GM06990 (cell line): ENCODE results near the gene SPACA5B.
"Not testable (repeated sequence)": the region's sequence is repeated elsewhere in the genome, so short reads cannot be mapped to it uniquely, and the experiment has no call there.

Experiments used
- DNase-seq: peaks from one replicate; pipeline ENCODE4 v3.0.0-alpha.2; 2011; ENCODE audit not compliant: insufficient read length; ENCODE audit errors: extremely low read depth
- H3K27me3 ChIP-seq: replicated peaks from 2 replicates; pipeline ENCODE4 v1.6.0; 2011; ENCODE audit warnings: low read length; ENCODE audit not compliant: control insufficient read depth, insufficient read depth
- H3K36me3 ChIP-seq: 2 replicates; pipeline ENCODE4 v1.5.1; 2011; ENCODE audit warnings: low read length; ENCODE audit not compliant: control insufficient read depth, insufficient read depth
- H3K4me3 ChIP-seq: replicated peaks from 2 replicates; pipeline ENCODE4 v1.5.1; 2011; ENCODE audit warnings: low read depth, mild to moderate bottlenecking, control low read depth, low read length
- CTCF ChIP-seq: IDR thresholded peaks from 2 replicates; pipeline ENCODE4 v1.5.1; 2011; ENCODE audit warnings: low read length, control low read depth, mild to moderate bottlenecking, inconsistent platforms; ENCODE audit not compliant: insufficient read depth, poor library complexity, severe bottlenecking

The SPACA5B gene

DNA sequence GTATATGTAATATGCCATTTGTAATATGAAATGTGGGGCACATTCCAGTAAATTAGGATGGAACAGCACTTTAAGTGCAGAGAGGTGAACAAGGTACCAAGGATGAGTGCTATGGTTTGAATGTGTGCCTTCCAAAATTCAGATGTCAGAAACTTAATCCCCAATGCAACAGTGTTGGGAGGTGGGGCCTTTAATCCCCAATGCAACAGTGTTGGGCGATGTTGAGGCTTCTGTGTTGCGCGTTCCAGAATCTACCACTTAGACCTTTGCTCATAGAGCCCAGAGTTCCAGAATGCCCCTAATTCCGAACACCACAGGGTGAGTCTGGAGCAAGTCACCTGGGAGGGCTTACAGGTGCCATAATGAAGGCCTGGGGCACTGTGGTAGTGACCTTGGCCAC is at the start of gene SPACA5B:
Gene SPACA5B (plus strand): TSS at position 301 of the 400 bp plus-strand sequence. CDS start 62 bp downstream, at position 363.
- not testable (repeated sequence) for H3K27me3 ChIP-seq, H3K4me3 ChIP-seq, H3K36me3 ChIP-seq, DNase-seq

DNA sequence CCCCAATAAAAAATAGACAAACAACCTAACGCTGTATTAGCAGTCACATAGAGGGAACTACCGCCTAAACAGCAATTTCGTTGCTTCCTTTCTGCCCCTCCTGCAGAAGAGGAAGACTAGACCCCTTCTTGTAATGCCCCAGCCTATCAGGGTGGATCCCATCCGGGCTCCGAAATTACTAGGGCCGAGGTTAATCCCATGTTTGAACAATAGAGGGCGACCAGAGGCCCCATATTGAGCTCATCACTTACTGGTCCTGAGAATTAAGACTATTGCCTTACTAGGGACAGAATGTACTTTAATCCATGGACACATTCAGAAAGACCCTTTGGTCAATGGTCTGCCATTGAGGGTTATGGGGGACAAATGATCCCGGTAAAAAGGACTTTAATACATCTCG is 47.2 kb upstream of the SPACA5B start:
- no peak for DNase-seq
- H3K4me3 ChIP-seq: no peak overlapping the region
- no peaks in the 10 kb centered on the region for H3K36me3 ChIP-seq
- TF ChIP-seq CTCF: peak; percentile 61
- H3K27me3 ChIP-seq: no peaks in the 10 kb centered on the region

DNA sequence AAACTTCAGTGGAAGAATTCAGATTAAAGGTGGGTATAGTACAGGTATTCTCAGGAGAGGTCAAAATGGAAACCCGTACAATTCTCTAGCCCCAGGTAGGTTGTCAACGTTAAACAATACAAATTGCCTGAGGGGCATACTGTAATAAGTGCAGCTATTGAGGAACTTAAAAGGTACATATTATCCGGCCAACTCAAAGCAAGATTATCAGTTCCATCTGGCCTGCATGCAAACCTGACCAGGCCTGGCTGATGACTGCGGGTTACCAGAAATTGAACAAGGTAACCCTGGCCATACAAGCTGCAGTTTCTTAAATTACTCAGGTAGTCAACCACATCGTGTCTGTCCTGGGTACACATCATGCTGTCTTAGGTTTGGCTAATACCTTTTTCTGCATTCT is 46.7 kb upstream of the SPACA5B start:
- no peak for DNase-seq
- TF ChIP-seq CTCF: no peak
- Histone ChIP-seq H3K27me3 (no peaks in the 10 kb centered on the region), H3K4me3 (no peak overlapping the region), H3K36me3 (no peaks in the 10 kb centered on the region)

- no peak for DNase-seq
- TF ChIP-seq CTCF: no peak
- H3K36me3 ChIP-seq: no peaks in the 10 kb centered on the region
Measured at GRCh38 chrX:48086082-48086481, 44.3 kb upstream of the SPACA5B start.

DNA sequence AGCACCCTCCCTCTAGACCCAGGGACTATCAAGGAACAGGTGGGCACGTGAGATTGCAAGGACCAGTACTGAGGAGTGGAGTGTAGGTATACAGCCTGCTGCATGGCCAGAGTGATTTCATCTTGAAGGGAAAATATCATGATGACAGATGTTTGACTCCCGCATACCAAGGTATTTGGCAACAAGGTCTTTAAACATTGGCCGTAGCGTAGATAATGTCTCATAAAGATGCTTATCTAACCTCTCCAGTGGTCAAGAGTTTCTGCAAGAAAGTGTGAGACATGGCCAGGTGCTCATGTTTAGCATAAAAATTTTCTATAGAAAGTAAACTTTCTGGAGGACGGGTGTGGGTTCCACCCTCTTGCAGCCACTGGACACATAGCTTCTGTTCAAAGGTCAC is 40.3 kb upstream of the SPACA5B start:
- Histone ChIP-seq H3K27me3 (no peaks in the 10 kb centered on the region), H3K36me3 (no peaks in the 10 kb centered on the region), H3K4me3 (no peak overlapping the region)
- no peak for DNase-seq
- no peak for TF ChIP-seq CTCF

More at GRCh38 chrX:48086082-48086481, 44.3 kb upstream of the SPACA5B start:
- no peaks in the 10 kb centered on the region for H3K27me3 ChIP-seq
- no peak overlapping the region for H3K4me3 ChIP-seq

- H3K36me3 ChIP-seq, H3K27me3 ChIP-seq, DNase-seq, H3K4me3 ChIP-seq: not testable (repeated sequence)
Measured at GRCh38 chrX:48092558-48092957, 37.9 kb upstream of the SPACA5B start.

GRCh38 chrX:48101443-48101842 is 29.0 kb upstream of the SPACA5B start:
- TF ChIP-seq CTCF: no peak
- H3K36me3 ChIP-seq: no peaks in the 10 kb centered on the region
- H3K4me3 ChIP-seq: no peak overlapping the region
- no peaks in the 10 kb centered on the region for H3K27me3 ChIP-seq
- DNase-seq: no peak
